OCI-M1 (cell line): ENCODE data around the gene GJC2.

Experiments used
- DNase-seq: peaks from one replicate; lab custom pipeline; 2025; lab: John Stamatoyannopoulos, UW

Gene GJC2

DNA sequence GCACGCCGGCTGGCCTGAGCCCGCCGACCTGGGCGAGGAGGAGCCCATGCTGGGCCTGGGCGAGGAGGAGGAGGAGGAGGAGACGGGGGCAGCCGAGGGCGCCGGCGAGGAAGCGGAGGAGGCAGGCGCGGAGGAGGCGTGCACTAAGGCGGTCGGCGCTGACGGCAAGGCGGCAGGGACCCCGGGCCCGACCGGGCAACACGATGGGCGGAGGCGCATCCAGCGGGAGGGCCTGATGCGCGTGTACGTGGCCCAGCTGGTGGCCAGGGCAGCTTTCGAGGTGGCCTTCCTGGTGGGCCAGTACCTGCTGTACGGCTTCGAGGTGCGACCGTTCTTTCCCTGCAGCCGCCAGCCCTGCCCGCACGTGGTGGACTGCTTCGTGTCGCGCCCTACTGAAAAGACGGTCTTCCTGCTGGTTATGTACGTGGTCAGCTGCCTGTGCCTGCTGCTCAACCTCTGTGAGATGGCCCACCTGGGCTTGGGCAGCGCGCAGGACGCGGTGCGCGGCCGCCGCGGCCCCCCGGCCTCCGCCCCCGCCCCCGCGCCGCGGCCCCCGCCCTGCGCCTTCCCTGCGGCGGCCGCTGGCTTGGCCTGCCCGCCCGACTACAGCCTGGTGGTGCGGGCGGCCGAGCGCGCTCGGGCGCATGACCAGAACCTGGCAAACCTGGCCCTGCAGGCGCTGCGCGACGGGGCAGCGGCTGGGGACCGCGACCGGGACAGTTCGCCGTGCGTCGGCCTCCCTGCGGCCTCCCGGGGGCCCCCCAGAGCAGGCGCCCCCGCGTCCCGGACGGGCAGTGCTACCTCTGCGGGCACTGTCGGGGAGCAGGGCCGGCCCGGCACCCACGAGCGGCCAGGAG, 8.6 kb downstream of the GJC2 start:
- no peak for DNase-seq

GRCh38 chr1:228159008-228159665, 9.4 kb downstream of the GJC2 start:
- DNase-seq: no peak

DNA sequence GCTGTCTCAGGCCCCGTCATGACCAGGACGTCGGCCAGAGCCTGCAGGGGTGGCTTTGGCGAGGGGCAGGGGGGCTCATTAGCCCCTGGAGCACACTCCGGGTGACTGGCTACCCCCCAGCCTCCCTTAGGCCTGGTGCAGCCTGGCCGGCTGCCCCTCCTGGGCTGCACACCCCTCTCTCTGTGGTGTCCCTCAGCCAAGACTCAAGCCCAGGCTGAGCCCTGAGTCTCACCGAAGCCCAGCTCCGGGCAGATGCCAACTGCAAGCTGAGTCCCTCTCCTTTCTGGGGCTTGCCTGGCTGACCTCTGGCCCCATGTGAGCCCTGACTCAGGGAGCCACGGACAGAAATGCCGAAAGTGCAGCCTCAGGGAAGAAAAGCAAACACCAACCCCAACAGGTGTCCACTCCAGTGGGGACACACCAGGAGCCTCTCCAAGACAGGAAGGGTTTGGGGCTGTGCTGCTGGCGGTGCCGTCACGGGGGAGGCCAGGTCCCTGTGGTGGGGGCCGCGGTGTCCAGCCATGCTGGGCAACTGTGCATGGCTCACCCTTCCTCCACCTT, 10.6 kb downstream of the GJC2 start:
- DNase-seq: no peak

- DNase-seq: no peak
These were observed 11.6 kb downstream of the GJC2 start for GRCh38 chr1:228161362-228161761.

GRCh38 chr1:228161866-228162265, 12.1 kb downstream of the GJC2 start:
- no peak for DNase-seq

DNA sequence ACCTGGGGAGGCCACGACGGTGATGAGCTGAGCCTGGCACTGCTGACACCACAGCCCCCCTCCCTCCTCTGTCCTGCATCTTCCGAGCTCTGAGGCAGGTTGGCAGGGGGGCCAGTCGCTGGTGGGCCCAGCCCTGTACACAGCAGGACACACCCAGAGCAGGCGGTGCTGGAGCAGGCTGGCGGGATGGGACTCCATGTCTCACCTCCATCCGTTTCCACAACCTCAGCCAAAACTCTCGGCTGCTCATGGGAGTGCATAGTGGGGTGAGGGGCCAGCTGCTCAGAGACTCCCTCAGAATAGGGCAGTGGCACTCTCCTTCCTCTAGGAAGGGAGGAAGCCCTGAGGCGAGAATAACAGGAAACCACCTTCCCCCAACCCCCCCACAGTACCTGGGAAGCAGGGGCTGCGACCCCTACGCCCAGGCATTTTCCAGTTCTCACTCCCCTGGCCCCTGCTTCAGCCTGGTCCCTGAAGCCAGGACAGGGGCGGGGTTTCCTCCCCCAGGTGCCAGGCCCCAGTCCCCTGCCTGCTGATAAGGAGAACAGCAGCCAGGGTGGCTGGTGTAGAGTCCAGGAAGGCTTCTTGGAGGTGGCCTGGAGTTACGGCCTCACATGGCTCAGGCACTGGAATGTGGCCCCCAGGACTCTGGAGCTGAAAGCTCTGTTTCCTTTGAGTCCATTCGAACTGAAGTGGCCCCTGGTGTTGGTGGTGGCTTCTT, 12.7 kb downstream of the GJC2 start:
- DNase-seq: no peak

DNA sequence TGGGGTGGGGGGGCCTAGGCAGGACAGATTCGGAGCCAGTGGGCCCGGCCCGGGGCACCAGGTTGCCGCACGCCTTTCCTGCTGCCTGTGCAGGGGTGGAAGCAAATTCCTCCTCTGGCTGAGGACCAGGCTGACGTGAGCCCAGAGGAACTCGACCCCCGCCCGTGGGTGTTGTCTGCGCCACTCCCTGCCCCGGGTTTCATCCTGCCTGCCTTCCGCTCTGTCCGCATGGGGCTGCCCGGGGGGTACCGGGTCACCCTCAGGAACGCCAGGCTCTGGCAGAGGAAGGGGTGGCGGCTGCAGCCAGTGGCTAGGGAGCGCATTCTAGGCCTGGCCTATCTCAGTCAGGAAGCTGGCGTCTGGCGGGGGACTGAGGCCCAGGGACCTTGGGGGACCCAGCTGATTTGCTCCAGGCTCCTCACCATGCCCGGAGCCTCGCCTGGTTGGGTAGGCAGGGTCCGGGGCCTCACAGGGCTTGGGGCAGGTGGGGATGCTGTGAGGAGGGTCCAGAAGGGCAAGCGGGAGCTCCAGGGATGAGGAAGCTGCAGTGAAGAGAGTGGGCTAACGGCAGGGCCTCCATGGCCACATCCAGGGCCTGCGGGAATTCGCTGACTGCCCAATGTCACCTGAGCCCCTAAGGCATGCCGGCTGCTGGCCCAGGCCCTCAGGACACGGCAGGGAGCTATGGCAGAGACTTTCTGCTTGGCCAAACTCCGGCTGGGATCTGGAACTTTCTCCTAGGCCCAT, 13.4 kb downstream of the GJC2 start:
- no peak for DNase-seq

- peak; percentile 60 for DNase-seq
These were observed 14.2 kb downstream of the GJC2 start for GRCh38 chr1:228163776-228164519.

- peak; percentile 93 for DNase-seq
These were observed 15.0 kb downstream of the GJC2 start for GRCh38 chr1:228164561-228165371.

DNA sequence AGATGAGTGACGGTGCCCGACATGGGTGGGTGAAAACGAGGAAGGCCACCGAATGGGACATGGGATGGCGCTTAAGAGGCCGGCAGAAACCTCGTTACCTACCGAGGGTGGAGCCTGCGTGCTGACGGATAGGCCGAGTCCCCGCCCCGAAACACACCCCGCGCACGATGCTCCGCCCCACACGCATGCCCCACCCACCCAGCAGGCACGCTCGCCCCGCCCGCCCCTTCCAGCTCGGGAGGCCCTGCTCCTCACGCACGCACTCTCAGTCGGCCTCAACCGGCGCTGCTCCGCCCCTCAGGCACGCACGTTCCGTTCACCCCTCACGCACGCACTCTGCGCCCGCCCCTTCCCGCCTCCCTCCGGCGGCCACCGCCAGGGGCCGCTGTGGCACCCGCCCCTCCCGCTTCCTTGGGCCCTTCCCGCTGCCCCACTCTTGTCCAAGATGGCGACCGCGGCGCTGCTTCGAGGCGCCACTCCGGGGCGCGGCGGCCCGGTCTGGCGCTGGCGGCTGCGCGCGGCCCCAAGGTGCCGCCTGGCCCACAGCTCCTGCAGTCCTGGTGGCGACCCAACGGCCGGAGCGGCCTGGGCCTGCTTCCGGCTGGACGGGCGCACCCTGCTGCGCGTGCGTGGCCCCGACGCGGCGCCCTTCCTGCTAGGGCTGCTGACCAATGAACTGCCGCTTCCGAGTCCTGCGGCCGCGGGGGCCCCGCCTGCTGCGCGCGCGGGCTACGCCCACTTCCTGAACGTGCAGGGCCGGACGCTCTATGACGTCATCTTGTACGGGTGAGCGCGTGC, 15.8 kb downstream of the GJC2 start, which contains the start of gene IBA57:
Gene IBA57 (plus strand): TSS at position 433 of the 798 bp plus-strand sequence. CDS start 13 bp downstream, at position 446.
- DNase-seq: peak; percentile 99

DNA sequence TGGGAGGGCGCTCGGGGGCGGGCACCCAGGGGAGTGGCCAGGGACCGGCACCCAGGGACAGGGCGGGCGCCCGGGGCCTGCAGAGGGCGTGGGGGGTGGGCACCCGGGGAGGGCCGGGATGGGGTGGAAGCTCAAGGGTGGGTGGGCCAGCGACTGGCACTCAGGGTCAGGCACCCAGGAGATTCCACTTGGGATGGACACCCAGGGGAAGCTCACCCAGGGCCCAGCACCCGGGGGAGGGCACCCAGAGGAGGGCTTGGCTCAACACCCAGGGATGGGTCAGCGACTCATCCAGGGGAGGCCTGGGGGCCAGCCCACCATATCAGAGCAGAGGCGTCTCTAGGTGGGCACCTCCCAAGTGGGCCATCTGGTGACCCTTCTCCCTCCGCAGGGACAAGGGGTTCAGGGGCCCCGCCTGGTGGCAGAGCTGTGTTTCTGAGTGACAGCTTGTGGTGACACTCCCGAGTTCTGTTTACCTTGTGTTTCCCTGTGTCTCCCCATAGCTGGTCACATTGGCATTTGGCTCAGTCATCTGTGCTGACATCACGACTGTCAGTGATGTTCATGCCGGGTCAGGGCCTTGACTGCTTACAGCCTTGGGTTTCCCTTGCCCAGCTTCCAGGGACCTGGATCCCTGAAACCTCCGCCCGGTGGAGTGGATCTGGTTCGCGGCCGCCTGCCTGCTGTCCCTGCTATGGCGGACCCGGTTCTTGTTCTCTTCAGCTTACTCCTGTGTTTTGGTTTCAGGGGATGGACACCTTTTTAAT, 16.6 kb downstream of the GJC2 start:
- peak; percentile 75 for DNase-seq

DNA sequence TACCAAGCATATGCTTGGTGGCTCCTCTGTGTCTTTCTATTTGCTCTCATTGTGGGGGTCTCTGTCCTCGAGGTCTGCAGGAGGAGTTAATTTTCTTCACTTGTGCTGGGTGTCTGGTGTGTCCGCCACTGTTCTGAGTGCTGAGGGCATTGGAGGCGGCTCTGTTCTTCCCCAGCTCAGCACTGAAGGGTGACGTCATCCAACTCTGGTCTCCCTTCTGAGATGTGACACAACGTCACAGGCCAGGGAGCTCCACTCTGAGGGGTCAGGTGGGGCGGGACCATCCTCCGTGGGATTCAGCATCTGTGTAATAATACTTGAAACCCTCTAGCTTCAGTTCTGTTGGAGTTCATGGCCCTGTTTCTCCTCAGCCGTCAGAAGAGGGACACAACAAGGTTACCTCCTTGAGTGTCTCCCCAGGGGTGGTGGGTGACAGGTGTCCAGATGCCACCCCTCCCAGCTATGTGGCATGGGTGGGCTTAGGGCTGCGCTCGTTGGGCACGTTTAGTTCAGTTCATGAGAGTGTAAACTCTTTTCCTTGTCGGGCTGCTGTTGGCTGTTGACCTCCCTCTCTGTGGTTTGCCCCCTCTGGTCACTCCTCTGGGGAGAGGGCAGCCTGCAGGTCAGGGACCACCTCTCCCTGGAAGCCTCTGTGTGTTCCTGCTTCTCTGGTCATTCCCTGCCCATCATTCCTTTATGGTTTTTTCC, 19.0 kb downstream of the GJC2 start:
- DNase-seq: no peak

DNA sequence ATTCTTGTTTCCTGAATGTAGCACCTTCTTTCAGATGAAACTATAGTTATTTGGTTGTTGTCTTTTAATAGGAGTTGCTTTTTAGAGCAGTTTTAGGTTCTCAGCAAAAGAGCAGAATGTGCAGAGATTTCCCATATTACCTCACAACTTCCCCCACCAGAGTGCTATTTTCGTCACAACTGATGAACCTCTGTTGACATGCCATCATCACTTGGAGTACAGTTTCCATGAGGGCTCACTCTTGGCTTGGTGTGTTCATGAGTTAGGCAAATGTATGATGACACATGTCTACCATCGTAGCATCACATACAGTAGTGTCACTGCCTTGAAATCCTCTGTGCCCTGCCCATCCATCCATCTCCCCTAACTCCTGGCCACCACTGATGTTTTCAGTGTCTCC, 19.6 kb downstream of the GJC2 start:
- DNase-seq: no peak

GRCh38 chr1:228170666-228171065, 20.9 kb downstream of the GJC2 start:
- DNase-seq: no peak

GRCh38 chr1:228171221-228171891, 21.6 kb downstream of the GJC2 start:
- no peak for DNase-seq

DNA sequence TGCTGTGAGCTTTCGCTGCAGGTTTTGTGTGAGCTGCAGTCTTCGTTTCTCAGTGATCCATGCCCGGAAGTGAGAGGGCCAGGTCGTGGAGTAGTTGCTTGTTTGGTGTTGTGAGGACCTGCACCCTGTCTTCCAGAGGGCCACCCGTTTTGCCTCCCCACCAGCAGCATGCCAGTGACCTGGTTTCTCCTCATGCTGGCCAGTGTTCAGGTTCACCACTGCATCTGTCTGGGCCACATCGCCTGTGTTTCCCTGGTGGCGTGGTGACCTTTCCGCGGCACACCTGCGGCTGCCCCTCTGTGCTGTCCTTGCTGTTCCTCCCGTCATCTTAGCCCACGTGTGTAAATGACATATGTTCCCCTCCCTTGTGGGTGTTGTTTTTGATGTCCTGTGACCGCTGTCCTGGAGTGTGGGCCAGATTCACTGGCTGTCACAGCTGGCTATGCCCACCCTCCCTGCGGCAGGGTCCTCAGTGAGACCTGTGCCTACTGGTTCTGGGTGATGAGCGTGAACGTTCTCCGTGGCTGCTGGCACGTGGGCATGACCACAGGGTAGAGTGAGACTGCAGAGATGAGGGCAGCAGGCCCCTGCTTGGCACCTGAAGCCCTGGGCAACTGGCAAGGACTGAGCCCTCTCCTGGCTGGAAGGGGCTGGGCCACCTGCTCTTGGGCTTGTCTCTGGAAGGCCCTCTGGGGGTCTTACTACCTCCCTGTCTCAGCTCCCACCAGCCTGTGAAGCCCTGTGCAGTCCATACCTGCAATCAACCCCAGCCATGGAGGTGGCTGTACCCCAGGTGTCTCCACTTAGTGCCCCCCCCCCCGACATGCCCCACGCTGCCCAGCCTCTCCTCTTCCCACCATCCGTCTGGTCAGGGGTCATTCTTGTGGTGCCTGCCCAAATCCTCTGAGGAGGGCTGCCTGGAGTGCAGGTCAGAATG, 23.1 kb downstream of the GJC2 start:
- no peak for DNase-seq
